GM18909 (cell line): ENCODE results near the gene CCDC32.
"Not testable (repeated sequence)": the region's sequence is repeated elsewhere in the genome, so short reads cannot be mapped to it uniquely, and the experiment has no call there.

Experiments
- ATAC-seq: cut with Tn5 transposase; IDR thresholded peaks from one replicate; pipeline ENCODE4 v1.9.1; 2021; ENCODE audit warnings: mild to moderate bottlenecking; ENCODE audit not compliant: unreplicated experiment, poor library complexity

The CCDC32 gene

GRCh38 chr15:40564591-40565332 is at the start of gene CCDC32:
Gene CCDC32 (minus strand): TSS chr15:40565042. CDS start chr15:40563015, 2,027 bp downstream.
- peak; percentile 96 for ATAC-seq

GRCh38 chr15:40613080-40613479 is 48.2 kb upstream of the CCDC32 start:
- ATAC-seq: no peak

- ATAC-seq: no peak
Observed at GRCh38 chr15:40603935-40604334, 39.1 kb upstream of the CCDC32 start.

- no peak for ATAC-seq
Observed at GRCh38 chr15:40600956-40601355, 36.1 kb upstream of the CCDC32 start.

- no peak for ATAC-seq
Observed at GRCh38 chr15:40598672-40599071, 33.8 kb upstream of the CCDC32 start.

GRCh38 chr15:40598126-40598525 is 33.3 kb upstream of the CCDC32 start:
- no peak for ATAC-seq

- no peak for ATAC-seq
Observed at GRCh38 chr15:40597024-40597423, 32.2 kb upstream of the CCDC32 start.

- no peak for ATAC-seq
Observed at GRCh38 chr15:40595773-40596172, 30.9 kb upstream of the CCDC32 start.

GRCh38 chr15:40595219-40595618 is 30.4 kb upstream of the CCDC32 start:
- no peak for ATAC-seq

GRCh38 chr15:40594429-40594836 is 29.6 kb upstream of the CCDC32 start:
- ATAC-seq: peak; percentile 55

GRCh38 chr15:40593588-40594428 is 29.0 kb upstream of the CCDC32 start, which contains the start of gene KNL1:
Gene KNL1 (plus strand): TSS chr15:40594249. CDS start chr15:40602932, 8,683 bp downstream.
- ATAC-seq: peak; percentile 74

GRCh38 chr15:40593165-40593564 is 28.3 kb upstream of the CCDC32 start:
- ATAC-seq: no peak

GRCh38 chr15:40591389-40591788 is 26.5 kb upstream of the CCDC32 start:
- ATAC-seq: no peak

- no peak for ATAC-seq
Observed at GRCh38 chr15:40590667-40591050, 25.8 kb upstream of the CCDC32 start.

- no peak for ATAC-seq
Observed at GRCh38 chr15:40584191-40584590, 19.3 kb upstream of the CCDC32 start.

GRCh38 chr15:40582726-40583246 is 17.9 kb upstream of the CCDC32 start:
- ATAC-seq: no peak

- ATAC-seq: not testable (repeated sequence)
Observed at GRCh38 chr15:40581796-40582195, 17.0 kb upstream of the CCDC32 start.

- no peak for ATAC-seq
Observed at GRCh38 chr15:40578892-40579291, 14.1 kb upstream of the CCDC32 start.

GRCh38 chr15:40576914-40577313 is 12.1 kb upstream of the CCDC32 start:
- not testable (repeated sequence) for ATAC-seq

- ATAC-seq: no peak
Observed at GRCh38 chr15:40575113-40575512, 10.3 kb upstream of the CCDC32 start.
